ENCODE data around the gene ZFYVE26. TPM values are rescaled to one million over a fixed set of nuclear protein-coding genes. Genes with fewer than 3 reads are reported as not detected.

ZFYVE26 gene
- total RNA-seq, 6 experiments from 2014 or later = 8.3 to 14.8 (median 11.3) TPM

GRCh38 chr14:67765192-67765834 lies 51.1 kb downstream of the ZFYVE26 start:
- no peak for ATAC-seq
- Histone ChIP-seq H3K36me3 (peaks cover 0 to 69% (median 10%) of the 10 kb centered on the region in 4 donors), H3K27ac (no peak overlapping the region), H3K27me3 (no peaks in the 10 kb centered on the region), H3K4me1 (peaks cover 0 to 7% (median 0%) of the 10 kb centered on the region in 4 donors), H3K9me3 (no peaks in the 10 kb centered on the region), H3K4me3 (no peak overlapping the region)
- intact Hi-C loops (cut with DNase I) = no loop called here
- TF ChIP-seq POLR2A (IDR thresholded peaks at IDR 0.05) (no peak), CTCF (IDR thresholded peaks at IDR 0.05) (no peak)
- WGBS (ENCODE audit: insufficient coverage, low coverage, low lambda C conversion rate, missing lambda C conversion rate) = 87% methylated on average over 5 of the region's 5 CpGs
- no peak for DNase-seq

GRCh38 chr14:67764496-67764895 lies 51.9 kb downstream of the ZFYVE26 start:
- H3K27ac ChIP-seq = no peak overlapping the region
- peaks cover 0 to 73% (median 8%) of the 10 kb centered on the region in 4 donors for H3K36me3 ChIP-seq
- 97% methylated on average over 4 of the region's 4 CpGs for WGBS (ENCODE audit: insufficient coverage, low coverage, low lambda C conversion rate, missing lambda C conversion rate)
- H3K4me3 ChIP-seq = no peak overlapping the region
- DNase-seq = no peak
- no peaks in the 10 kb centered on the region for H3K27me3 ChIP-seq
- no peaks in the 10 kb centered on the region for H3K9me3 ChIP-seq
- peaks cover 0 to 7% (median 0%) of the 10 kb centered on the region in 4 donors for H3K4me1 ChIP-seq
- no peak for ATAC-seq
- intact Hi-C loops (cut with DNase I) = no loop called here
- no peak for TF ChIP-seq POLR2A (IDR thresholded peaks at IDR 0.05)
- TF ChIP-seq CTCF (IDR thresholded peaks at IDR 0.05) = no peak

- peaks cover 0 to 61% (median 6%) of the 10 kb centered on the region in 4 donors for H3K36me3 ChIP-seq
- intact Hi-C loops (cut with DNase I) = no loop called here
- DNase-seq (no peak), ATAC-seq (peak; percentile 45 to 83 (median 70))
- 48% methylated on average over 4 of the region's 4 CpGs for WGBS (ENCODE audit: insufficient coverage, low coverage, low lambda C conversion rate, missing lambda C conversion rate)
- H3K9me3 ChIP-seq = no peaks in the 10 kb centered on the region
- no peaks in the 10 kb centered on the region for H3K27me3 ChIP-seq
- H3K4me1 ChIP-seq = peaks cover 0 to 7% (median 0%) of the 10 kb centered on the region in 4 donors
- TF ChIP-seq CTCF (IDR thresholded peaks at IDR 0.05) (no peak), POLR2A (IDR thresholded peaks at IDR 0.05) (no peak)
- H3K27ac ChIP-seq = no peak overlapping the region
- H3K4me3 ChIP-seq = no peak overlapping the region
Observed at GRCh38 chr14:67763158-67763822, 53.1 kb downstream of the ZFYVE26 start.

GRCh38 chr14:67762051-67762450 lies 54.3 kb downstream of the ZFYVE26 start:
- intact Hi-C loops (cut with DNase I) = no loop called here
- WGBS (ENCODE audit: insufficient coverage, low coverage, low lambda C conversion rate, missing lambda C conversion rate) = 80% methylated on average over 1 of the region's 5 CpGs

More at GRCh38 chr14:67762051-67762450, 54.3 kb downstream of the ZFYVE26 start:
- peaks cover 0 to 51% (median 6%) of the 10 kb centered on the region in 4 donors for H3K36me3 ChIP-seq
- H3K27me3 ChIP-seq = no peaks in the 10 kb centered on the region
- no peak overlapping the region for H3K27ac ChIP-seq
- no peak for DNase-seq
- no peaks in the 10 kb centered on the region for H3K9me3 ChIP-seq
- TF ChIP-seq POLR2A (IDR thresholded peaks at IDR 0.05) (no peak), CTCF (IDR thresholded peaks at IDR 0.05) (no peak)
- no peak overlapping the region for H3K4me3 ChIP-seq
- ATAC-seq = no peak
- H3K4me1 ChIP-seq = peaks cover 0 to 7% (median 0%) of the 10 kb centered on the region in 4 donors

Measured in right lobe of liver (tissue), 6 donors.